Fibroblast of skin of right biceps (primary cell): ENCODE data around the gene KLHL40.
A peak's percentile ranks its signal among the peaks of the same experiment; 100 is the strongest.

Experiments used
- DNase-seq: peaks from one replicate; pipeline ENCODE4 v3.0.0-alpha.2; 2013

Gene KLHL40

GRCh38 chr3:42672515-42672914, 12.8 kb upstream of the KLHL40 start:
- no peak for DNase-seq

- DNase-seq: no peak
Measured at GRCh38 chr3:42673082-42673481, 12.3 kb upstream of the KLHL40 start.

- DNase-seq: no peak
Measured at GRCh38 chr3:42674146-42674545, 11.2 kb upstream of the KLHL40 start.

GRCh38 chr3:42675909-42676308, 9.4 kb upstream of the KLHL40 start:
- no peak for DNase-seq

- DNase-seq: no peak
Measured at GRCh38 chr3:42678447-42678846, 6.9 kb upstream of the KLHL40 start.

- no peak for DNase-seq
Measured at GRCh38 chr3:42680271-42680670, 5.1 kb upstream of the KLHL40 start.

GRCh38 chr3:42680806-42681205, 4.5 kb upstream of the KLHL40 start:
- no peak for DNase-seq

GRCh38 chr3:42681361-42682038, 3.8 kb upstream of the KLHL40 start:
- DNase-seq: no peak

GRCh38 chr3:42682301-42683070, 2.9 kb upstream of the KLHL40 start:
- DNase-seq: no peak

- DNase-seq: peak; percentile 95
Measured at GRCh38 chr3:42683875-42684598, 1.3 kb upstream of the KLHL40 start.

GRCh38 chr3:42684632-42685362, 540 bp upstream of the KLHL40 start:
- DNase-seq: no peak

- no peak for DNase-seq
Measured at GRCh38 chr3:42685891-42686820, 819 bp downstream of the KLHL40 start.

GRCh38 chr3:42686832-42687650, 1.7 kb downstream of the KLHL40 start:
- no peak for DNase-seq

- DNase-seq: no peak
Measured at GRCh38 chr3:42688016-42688415, 2.7 kb downstream of the KLHL40 start.

GRCh38 chr3:42688487-42689420, 3.4 kb downstream of the KLHL40 start:
- no peak for DNase-seq

GRCh38 chr3:42689421-42690014, 4.2 kb downstream of the KLHL40 start:
- no peak for DNase-seq

- no peak for DNase-seq
Measured at GRCh38 chr3:42690191-42690590, 4.9 kb downstream of the KLHL40 start.

GRCh38 chr3:42690766-42691680, 5.7 kb downstream of the KLHL40 start:
- no peak for DNase-seq
